Fibroblast of villous mesenchyme (primary cell): ENCODE measurements around the gene TMSB15C. TPM values are rescaled to one million over a fixed set of nuclear protein-coding genes. Genes with fewer than 3 reads are reported as not detected.
A peak's percentile ranks its signal among the peaks of the same experiment; 100 is the strongest.
"Not testable (repeated sequence)": the region's sequence is repeated elsewhere in the genome, so short reads cannot be mapped to it uniquely, and the experiment has no call there.

Source experiments
- DNase-seq: peaks from one replicate; pipeline ENCODE4 v3.0.0-alpha.2; 2010; ENCODE audit warnings: low read depth
- H3K4me3 ChIP-seq: 2 replicates; pipeline ENCODE4 v1.5.1; 2011; ENCODE audit warnings: low read depth, mild to moderate bottlenecking, low read length
- total RNA-seq: library from RNA; depleted of rRNA; stranded (reverse); fragments of >200 nt; gene quantifications from 2 replicates; pipeline ENCODE4 v1.2.3, GENCODE V29; 2012
- TF ChIP-seq, protein P1 (sequence below): IDR thresholded peaks from 2 replicates; pipeline ENCODE4 v1.5.1; 2012; ENCODE audit warnings: low read depth, mild to moderate bottlenecking, low read length; ENCODE audit not compliant: insufficient read depth

Gene TMSB15C
- 3.9 and 5.2 TPM in 2 replicates for total RNA-seq

DNA sequence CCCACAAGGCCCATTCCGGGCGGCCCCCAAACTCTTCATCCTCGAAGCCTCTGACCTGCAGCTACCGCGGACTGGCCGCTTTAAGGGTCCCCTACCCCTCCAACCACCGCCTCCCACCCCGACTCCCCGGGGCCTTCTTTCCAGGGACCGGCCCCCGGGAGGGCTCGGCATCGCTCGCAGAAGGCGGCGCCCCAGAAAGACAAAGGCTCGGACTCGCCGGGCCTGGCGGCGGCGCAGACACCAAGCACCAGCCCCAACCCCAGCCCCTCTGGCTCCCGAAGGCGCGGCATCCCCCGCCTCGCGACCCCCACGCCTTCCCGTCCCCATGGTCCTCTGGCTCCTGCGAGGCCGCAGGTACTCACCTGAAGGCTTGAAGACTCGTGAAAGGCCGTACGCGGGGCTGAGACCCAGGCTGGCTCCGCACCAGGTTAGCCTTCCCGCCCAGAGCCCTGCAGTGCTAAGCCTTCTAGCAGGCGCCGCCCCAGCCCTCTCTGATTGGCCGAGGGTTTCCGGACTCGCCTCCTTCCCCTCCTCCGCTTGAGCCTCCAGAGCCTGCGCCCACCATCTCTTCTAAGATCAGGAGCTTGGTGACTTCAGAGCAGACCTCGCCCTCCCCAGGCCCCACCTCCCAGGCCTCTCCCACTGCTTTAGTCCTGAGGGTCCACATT is at the start of gene TMSB15C:
TMSB15C (minus strand) TSS at position 459 of the 668 bp plus-strand sequence.
- not testable (repeated sequence) for DNase-seq, H3K4me3 ChIP-seq

DNA sequence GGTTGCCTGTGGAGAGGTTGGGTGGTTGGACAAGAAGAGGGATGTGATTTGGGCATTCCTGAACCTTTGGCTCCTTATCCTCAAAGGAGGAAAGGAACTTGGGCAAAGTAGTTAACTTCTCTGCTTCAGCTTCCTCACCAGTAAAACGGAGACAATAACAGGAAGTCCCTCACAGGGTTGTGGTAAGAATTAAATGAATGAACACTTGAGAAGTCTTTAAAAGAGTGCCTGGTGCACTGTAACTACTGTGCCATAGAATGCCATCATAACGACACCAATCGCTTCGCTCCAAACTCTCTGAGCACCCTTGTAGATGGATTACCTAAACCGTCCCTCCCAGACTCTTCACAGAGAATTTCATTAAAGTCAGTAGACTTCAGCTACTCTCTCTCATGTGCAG is 46.8 kb upstream of the TMSB15C start:
- TF ChIP-seq, protein P1, sequence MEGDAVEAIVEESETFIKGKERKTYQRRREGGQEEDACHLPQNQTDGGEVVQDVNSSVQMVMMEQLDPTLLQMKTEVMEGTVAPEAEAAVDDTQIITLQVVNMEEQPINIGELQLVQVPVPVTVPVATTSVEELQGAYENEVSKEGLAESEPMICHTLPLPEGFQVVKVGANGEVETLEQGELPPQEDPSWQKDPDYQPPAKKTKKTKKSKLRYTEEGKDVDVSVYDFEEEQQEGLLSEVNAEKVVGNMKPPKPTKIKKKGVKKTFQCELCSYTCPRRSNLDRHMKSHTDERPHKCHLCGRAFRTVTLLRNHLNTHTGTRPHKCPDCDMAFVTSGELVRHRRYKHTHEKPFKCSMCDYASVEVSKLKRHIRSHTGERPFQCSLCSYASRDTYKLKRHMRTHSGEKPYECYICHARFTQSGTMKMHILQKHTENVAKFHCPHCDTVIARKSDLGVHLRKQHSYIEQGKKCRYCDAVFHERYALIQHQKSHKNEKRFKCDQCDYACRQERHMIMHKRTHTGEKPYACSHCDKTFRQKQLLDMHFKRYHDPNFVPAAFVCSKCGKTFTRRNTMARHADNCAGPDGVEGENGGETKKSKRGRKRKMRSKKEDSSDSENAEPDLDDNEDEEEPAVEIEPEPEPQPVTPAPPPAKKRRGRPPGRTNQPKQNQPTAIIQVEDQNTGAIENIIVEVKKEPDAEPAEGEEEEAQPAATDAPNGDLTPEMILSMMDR, result no peak
- no peak overlapping the region for H3K4me3 ChIP-seq
- no peak for DNase-seq

DNA sequence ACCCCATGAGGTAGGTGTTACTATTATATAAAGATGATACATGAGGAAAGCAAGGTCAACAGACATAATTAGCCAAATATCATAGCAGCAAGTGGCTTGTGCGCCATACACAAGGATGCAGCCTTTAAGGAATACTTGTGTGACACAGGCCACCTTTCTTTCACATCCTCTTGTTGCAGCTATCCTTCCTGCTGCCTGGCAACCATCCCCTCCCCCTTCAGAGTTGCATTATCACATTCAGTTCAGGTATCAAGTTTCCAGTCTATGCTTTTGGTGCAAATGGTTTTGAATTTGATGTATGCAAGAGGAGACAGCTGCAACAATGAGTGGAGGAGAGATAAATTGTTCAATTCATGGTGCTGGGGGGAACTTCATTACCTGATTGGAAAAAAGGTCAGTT is 42.7 kb upstream of the TMSB15C start:
- no peak overlapping the region for H3K4me3 ChIP-seq
- no peak for DNase-seq
- TF ChIP-seq, protein P1, result no peak

DNA sequence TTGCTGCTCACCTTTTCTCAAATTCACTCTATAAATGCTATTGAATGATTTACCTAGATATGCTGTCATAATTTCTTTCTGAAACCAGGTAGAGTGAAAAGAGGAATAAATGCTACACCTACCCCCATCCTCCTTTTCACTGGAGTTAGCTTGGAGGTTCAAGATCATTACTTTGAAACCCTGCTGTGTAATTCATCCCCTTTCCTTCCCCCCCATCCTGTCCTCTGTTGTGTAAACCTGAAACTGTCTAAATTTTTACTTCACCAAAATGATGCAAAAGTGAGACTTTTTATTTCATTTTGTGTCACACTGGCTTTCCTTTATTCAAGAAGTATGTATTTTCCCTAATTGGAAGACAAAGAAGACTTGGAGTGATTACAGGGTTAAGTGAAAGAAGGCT is 41.7 kb upstream of the TMSB15C start:
- TF ChIP-seq, protein P1, result no peak

DNA sequence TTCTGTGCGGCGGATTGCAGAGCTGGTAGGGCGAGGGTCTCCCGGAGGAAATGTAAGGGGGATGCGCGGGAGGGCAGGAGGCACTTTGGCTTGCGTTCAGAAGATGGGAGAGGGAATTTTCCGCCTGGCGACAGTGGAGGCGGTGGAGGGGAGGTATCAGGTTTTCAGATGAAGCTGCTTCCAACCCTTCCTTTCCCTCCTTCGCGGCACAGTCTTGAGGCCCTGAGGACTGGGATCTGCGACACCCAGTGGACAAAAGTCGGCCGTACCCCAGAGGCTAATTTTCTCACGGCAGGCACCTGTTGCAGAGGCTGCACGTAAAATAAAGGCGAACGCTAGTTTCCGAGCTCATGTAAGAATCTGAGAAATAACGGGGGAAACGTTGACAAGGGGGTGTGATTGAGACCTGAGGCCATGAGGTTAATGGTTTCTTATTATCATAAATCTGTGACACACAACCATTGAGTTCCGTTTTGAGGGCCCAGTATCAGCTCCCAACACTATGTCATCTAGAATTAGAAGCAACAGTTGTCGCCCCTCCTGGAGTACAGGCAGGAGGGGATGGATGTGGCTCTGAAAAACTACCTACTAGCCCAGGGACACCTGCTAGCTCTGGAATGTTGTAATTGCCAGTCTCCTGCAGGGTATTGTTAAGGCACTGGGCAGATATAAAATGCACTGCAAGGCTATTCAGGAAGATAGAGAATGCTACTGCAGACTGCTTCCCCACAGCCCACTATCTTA is 37.4 kb upstream of the TMSB15C start:
- H3K4me3 ChIP-seq, result peak overlapping the region; percentile 62
- DNase-seq, result peak; percentile 36
- TF ChIP-seq, protein P1, result peak; percentile 49

More for the DNA sequence above, 41.7 kb upstream of the TMSB15C start:
- no peak overlapping the region for H3K4me3 ChIP-seq
- no peak for DNase-seq

DNA sequence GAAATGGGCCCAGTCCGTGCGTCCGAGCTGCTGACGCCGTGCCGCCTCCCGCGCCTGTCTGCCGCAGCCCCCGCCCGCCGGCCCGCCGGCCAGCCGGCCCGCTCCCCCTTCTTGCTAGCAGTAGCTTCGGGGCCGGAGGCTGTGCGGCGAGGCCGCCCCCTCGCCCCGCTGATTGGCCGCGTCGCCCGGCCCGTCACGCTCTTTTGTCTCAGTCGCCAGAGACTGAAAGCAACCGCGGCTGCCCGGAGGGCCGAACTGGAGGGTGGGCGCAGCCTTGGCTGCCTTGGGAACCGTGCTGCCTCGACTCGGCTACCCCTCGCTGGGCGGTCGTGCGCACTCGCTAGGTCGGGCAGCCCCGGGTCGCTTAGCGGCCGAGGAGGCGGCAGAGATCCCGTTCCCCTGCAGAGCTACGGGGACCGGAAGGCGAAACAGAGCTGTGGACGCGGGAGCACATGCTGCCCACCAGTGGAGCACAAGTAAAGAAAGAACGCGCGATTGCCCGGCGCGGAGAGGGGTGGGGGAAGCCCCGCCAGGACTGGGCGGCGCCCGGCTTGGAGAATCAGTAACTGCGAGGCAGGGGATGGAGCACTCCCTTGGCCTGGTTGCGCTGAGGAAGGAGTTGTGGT is 36.4 kb upstream of the TMSB15C start, which contains the start of gene ZCCHC18:
ZCCHC18 (plus strand) TSS at position 198 of the 626 bp plus-strand sequence. CDS start 1,589 bp downstream, outside the sequence.
- TF ChIP-seq, protein P1, result no peak
- H3K4me3 ChIP-seq, result peak within 1 kb of the TSS; percentile 62
- DNase-seq, result peak; percentile 41

DNA sequence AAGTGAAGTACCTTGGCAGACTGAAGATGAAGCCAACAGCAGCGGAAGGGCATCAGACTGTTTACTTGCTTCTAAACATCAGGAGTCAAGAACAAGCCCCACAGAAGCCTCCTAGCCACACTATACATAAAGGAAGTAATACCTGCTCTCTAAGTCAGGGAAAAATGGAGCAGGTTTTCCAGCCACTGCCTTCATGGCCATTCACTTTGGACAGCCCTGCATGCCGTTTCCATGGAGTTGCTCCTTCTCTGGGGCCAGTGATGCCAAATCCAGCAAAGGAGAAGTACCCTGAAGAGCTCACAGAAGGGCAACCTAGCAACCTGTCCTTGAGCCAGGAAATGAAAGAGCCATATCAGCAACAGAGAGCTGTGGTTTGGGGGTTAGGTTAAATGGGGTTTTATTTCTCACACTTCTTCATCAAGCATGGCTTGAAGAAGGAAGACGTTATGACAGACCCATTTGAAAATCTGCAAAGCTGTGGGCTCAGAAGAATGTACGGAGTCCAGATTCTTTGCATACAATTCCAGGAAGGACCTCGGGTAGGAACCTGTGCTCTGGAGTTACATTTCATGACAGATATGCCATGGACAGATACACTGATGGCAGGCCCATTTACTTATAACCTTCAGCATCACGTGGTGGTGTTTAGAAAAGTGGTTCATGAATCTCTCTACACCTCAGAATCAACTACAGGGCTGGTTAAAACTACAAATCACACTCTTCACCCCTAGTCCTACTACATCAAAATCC is 34.6 kb upstream of the TMSB15C start:
- not testable (repeated sequence) for H3K4me3 ChIP-seq, DNase-seq
